ENCODE data around the gene RPUSD1.

GRCh38 chr16:777826-778225 lies 10.4 kb downstream of the RPUSD1 start:
- TF ChIP-seq CTCF (IDR thresholded peaks at IDR 0.05) (no peak), POLR2A (IDR thresholded peaks at IDR 0.05) (no peak)

All from Peyer's patch (tissue), 4 donors.